Left ventricle myocardium inferior (tissue), 1 donor: ENCODE results near the gene SLC35A5. TPM values are rescaled to one million over a fixed set of nuclear protein-coding genes. Genes with fewer than 3 reads are reported as not detected.
"Not testable (repeated sequence)": the region's sequence is repeated elsewhere in the genome, so short reads cannot be mapped to it uniquely, and the experiment has no call there.

Source experiments
- DNase-seq: peaks from one replicate; pipeline ENCODE4 v3.0.0-alpha.2; 2020
- H3K27ac ChIP-seq: fragments of 200-600 bp; replicated peaks from 2 replicates; pipeline ENCODE4 v1.8.0; 2021
- H3K27me3 ChIP-seq: fragments of 200-600 bp; 2 replicates; pipeline ENCODE4 v1.8.0; 2021; ENCODE audit warnings: low read depth
- H3K36me3 ChIP-seq: fragments of 200-600 bp; 2 replicates; pipeline ENCODE4 v1.8.0; 2021
- H3K4me1 ChIP-seq: fragments of 200-600 bp; 2 replicates; pipeline ENCODE4 v1.8.0; 2021
- H3K4me3 ChIP-seq: fragments of 200-600 bp; 2 replicates; pipeline ENCODE4 v1.8.0; 2021; ENCODE audit warnings: mild to moderate bottlenecking, moderate library complexity
- H3K9me3 ChIP-seq: fragments of 200-600 bp; replicated peaks from 2 replicates; pipeline ENCODE4 v1.8.0; 2021
- intact Hi-C: fragments of 100-400 bp; cut with micrococcal nuclease; formaldehyde crosslinking; loops from one replicate; pipeline ENCODE4 v1.11.0; 2022
- long read RNA-seq: library from polyadenylated mRNA; unstranded; transcript quantifications from one replicate; pipeline ENCODE4 v2.0.0, GENCODE V29; 2021
- total RNA-seq: library from RNA; stranded (reverse); fragmentation: NEBNext Ultra II Directional; extraction: Animal tissue kit (Norgen Biotek cat#: 25700); gene quantifications from one replicate; pipeline ENCODE4 v1.2.1, GENCODE V29; 2021
- TF ChIP-seq, protein P1 (sequence below): fragments of 200-600 bp; IDR thresholded peaks from 2 replicates; pipeline ENCODE4 v1.8.0; 2021; ENCODE audit warnings: antibody characterized with exemption, mild to moderate bottlenecking, borderline replicate concordance
- donor health status: DM: no; HTN: yes; CAD: no; lungs with severe emphysema.

The SLC35A5 gene, protein sequence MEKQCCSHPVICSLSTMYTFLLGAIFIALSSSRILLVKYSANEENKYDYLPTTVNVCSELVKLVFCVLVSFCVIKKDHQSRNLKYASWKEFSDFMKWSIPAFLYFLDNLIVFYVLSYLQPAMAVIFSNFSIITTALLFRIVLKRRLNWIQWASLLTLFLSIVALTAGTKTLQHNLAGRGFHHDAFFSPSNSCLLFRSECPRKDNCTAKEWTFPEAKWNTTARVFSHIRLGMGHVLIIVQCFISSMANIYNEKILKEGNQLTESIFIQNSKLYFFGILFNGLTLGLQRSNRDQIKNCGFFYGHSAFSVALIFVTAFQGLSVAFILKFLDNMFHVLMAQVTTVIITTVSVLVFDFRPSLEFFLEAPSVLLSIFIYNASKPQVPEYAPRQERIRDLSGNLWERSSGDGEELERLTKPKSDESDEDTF
- 16.5 TPM for total RNA-seq
- long read RNA-seq, full-length matches to known transcripts = 18 of 21 reads
- long read RNA-seq, partial matches to known transcripts = 1 of 21 reads
- long read RNA-seq, other reads (novel, unspliced or antisense) = 2 of 21 reads

DNA sequence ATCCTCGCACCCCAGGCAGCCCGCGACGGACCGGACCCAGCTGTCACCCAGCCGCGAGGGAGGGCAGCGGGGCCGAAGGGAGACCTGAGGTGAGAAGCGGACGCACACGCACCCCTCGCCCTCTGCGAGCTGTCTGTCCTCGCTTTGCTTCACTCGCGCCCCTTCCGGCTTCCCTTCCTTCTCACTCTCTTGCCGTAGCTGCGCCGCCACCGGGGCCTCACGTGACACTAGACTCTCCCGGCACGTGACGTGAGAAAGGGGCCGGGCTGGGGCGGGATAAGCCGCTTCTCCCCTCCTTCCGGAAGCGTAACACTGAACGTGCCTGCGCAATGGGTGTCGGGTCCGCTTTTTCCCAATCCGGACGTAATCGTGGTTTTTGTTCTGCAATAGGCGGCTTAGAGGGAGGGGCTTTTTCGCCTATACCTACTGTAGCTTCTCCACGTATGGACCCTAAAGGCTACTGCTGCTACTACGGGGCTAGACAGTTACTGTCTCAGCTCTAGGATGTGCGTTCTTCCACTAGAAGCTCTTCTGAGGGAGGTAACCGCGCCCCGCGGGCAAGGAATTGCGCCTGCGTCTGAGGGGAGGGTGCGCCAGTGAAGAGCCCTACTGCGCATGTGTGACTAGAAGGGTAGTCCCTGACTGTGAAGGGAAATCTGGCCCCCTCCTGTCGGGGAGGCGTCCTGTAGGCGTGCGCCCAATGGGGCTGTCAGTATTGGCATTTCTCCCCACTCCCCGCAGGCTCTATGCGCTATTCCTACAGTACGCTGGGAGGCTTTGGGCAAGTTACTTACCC is at the start of gene SLC35A5, which contains the start of gene ATG3:
SLC35A5 (plus strand) TSS at position 312 of the 796 bp plus-strand sequence. CDS start 1,359 bp downstream, outside the sequence.
ATG3 (minus strand) TSS at position 229 of the 796 bp plus-strand sequence. CDS start 434 bp downstream, outside the sequence.
- H3K27ac ChIP-seq = peak within 1 kb of the TSS; percentile 99
- intact Hi-C loops = no loop called here
- peaks cover 15% of the 10 kb centered on the region for H3K36me3 ChIP-seq
- H3K27me3 ChIP-seq = no peaks in the 10 kb centered on the region
- TF ChIP-seq, protein P1, sequence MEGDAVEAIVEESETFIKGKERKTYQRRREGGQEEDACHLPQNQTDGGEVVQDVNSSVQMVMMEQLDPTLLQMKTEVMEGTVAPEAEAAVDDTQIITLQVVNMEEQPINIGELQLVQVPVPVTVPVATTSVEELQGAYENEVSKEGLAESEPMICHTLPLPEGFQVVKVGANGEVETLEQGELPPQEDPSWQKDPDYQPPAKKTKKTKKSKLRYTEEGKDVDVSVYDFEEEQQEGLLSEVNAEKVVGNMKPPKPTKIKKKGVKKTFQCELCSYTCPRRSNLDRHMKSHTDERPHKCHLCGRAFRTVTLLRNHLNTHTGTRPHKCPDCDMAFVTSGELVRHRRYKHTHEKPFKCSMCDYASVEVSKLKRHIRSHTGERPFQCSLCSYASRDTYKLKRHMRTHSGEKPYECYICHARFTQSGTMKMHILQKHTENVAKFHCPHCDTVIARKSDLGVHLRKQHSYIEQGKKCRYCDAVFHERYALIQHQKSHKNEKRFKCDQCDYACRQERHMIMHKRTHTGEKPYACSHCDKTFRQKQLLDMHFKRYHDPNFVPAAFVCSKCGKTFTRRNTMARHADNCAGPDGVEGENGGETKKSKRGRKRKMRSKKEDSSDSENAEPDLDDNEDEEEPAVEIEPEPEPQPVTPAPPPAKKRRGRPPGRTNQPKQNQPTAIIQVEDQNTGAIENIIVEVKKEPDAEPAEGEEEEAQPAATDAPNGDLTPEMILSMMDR = no peak
- peaks cover 49% of the 10 kb centered on the region for H3K4me1 ChIP-seq
- no peaks in the 10 kb centered on the region for H3K9me3 ChIP-seq
- H3K4me3 ChIP-seq = peak within 1 kb of the TSS; percentile 91
- peak; percentile 99 for DNase-seq

DNA sequence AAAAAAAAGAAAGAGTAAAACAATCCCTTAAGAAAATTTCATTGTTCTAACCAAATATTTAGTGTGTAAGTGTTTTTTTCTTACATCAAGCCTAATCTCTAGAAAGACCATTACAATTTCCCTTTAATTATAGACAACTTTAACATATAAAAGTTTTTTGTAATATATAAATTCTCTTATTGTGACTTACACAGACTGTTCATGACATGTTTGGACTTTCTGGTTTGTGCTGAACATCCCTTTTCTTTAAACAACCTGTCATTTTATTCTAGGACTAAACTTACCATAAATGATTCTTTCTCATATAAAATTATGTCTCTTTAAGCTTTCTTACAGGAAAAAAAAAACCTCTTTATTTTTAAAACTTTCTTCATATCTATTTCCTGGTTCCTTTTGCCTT is 49.5 kb upstream of the SLC35A5 start:
- Histone ChIP-seq H3K27me3 (no peaks in the 10 kb centered on the region), H3K4me3 (no peak overlapping the region), H3K9me3 (peaks cover 12% of the 10 kb centered on the region), H3K27ac (no peak overlapping the region), H3K4me1 (peaks cover 12% of the 10 kb centered on the region), H3K36me3 (no peaks in the 10 kb centered on the region)
- TF ChIP-seq, protein P1 = no peak
- no peak for DNase-seq
- intact Hi-C loops = no loop called here

DNA sequence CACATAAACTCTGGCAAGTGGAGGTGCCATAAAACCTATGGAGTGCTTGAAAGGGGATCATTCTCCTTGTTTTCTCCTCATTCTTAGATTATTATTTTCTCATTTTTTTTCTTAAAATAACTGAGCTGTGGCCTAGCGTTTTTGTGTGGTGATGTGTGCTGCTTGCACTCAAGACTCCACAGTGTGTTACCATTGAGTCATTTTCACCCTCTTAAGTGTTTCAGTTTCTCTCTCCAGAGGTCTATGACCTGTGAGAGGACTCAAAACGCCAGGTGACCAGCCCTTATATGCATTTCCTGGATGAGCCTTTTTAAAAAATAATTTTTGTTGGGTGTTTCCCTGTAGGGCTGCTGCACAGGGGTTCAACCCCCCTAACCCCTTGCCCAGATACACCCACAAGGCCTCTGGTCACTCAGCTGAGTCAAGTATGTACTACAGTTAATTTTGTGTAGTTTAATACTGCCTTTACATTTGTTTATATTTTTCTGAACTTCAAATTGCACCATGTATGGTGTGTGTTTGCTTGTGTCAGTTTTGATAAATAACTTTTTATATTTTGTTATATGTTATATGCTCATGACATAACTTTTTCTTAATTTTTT is 47.2 kb upstream of the SLC35A5 start:
- Histone ChIP-seq H3K36me3 (no peaks in the 10 kb centered on the region), H3K4me3 (no peak overlapping the region), H3K9me3 (peaks cover 12% of the 10 kb centered on the region), H3K4me1 (no peaks in the 10 kb centered on the region), H3K27ac (no peak overlapping the region), H3K27me3 (no peaks in the 10 kb centered on the region)
- TF ChIP-seq, protein P1 = no peak
- intact Hi-C loops = loop anchor here (5.0 kb wide), 1 partner anchor 402 kb away; no protein-coding TSS in a partner anchor
- DNase-seq = no peak

DNA sequence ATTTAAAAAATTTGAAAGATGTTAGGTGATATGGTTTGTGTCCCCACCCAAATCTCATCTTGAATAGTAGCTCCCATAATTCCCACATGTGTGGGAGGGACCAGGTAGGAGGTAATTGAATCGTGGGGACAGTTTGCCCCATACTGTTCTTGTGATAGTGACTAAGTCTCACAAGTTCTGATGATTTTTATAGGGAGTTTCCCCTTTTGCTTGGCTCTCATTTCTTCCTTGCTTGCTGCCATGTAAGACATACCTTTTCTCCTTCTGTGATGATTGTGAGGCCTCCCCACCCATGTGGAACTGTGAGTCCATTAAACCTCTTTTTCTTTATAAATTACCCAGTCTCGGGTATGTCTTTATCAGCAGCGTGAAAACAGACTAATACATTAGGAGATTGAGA is 42.9 kb upstream of the SLC35A5 start:
- not testable (repeated sequence) for H3K4me1 ChIP-seq, H3K27ac ChIP-seq, H3K4me3 ChIP-seq, DNase-seq, H3K36me3 ChIP-seq, H3K27me3 ChIP-seq, H3K9me3 ChIP-seq
- intact Hi-C loops = loop anchor here (2.0 to 5.0 kb wide), 2 partner anchors 192 to 407 kb away; no protein-coding TSS in a partner anchor

DNA sequence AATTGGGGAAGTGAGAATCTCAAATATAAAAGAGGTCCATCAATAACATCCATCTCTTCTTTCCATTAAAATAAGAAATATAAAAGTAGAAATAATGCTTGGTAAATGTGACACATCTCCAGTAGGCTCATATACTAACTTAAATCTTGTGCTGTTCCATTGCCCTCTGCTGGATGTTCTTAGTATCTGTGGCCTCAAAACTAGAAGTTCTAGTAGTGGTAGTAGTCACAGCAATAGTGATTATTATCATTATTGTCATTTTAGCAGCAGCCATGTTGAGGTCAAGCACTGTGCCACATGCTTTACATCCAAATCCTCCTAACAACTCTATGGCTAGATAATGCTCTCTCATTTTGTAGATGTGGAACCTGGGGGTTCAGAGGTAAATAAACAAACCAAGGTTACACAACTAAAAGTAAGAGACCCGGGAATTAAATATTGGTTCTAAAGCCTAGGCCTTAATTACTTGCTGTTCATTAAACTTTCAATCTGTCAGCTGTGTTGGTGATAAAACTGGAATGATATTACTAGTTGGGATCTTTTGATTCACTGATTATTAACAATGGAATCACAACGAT is 42.3 kb upstream of the SLC35A5 start:
- no peaks in the 10 kb centered on the region for H3K9me3 ChIP-seq
- H3K27me3 ChIP-seq = no peaks in the 10 kb centered on the region
- TF ChIP-seq, protein P1 = peak; percentile 81
- H3K4me1 ChIP-seq = no peaks in the 10 kb centered on the region
- no peaks in the 10 kb centered on the region for H3K36me3 ChIP-seq
- no peak overlapping the region for H3K27ac ChIP-seq
- H3K4me3 ChIP-seq = no peak overlapping the region
- intact Hi-C loops = loop anchor here (2.0 to 10.0 kb wide), 3 partner anchors 193 to 407 kb away; partner anchors contain the start of gene SLC9C1
- no peak for DNase-seq

DNA sequence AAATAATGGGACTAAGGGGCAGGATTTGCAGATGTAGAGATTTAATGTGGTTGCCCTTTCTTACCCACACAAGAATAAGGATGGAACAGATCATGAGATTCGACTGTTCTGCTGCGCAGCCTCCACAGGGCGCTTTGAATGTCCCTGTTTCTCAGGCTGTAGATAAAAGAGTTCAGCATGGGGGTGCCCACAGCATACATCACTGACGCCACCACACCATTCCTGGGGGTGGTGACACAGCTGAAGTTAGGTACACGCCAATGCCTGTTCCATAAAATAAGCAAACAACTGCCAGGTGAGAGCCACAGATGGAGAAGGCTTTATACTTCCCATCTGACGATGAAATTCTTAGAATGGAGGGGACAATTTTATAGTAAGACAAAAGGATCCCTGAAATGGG is 37.7 kb upstream of the SLC35A5 start:
- H3K27me3 ChIP-seq, H3K9me3 ChIP-seq, H3K4me1 ChIP-seq, DNase-seq, H3K27ac ChIP-seq, H3K4me3 ChIP-seq: not testable (repeated sequence)
- peaks cover 32% of the 10 kb centered on the region for H3K36me3 ChIP-seq
- intact Hi-C loops = loop anchor here (10.0 kb wide), 1 partner anchor 229 kb away; the partner anchor contains the start of gene SLC9C1
